Measurements from ENCODE around the gene RUSC2.

The RUSC2 gene

GRCh38 chr9:35453786-35454185 is 36.1 kb upstream of the RUSC2 start:
- TF ChIP-seq TAF1 (IDR thresholded peaks at IDR 0.05; ENCODE audit: borderline replicate concordance, insufficient read depth, low read length): no peak
- TF ChIP-seq POLR2AphosphoS5 (IDR thresholded peaks at IDR 0.05; ENCODE audit: low read depth, low read length): no peak
- no peak for TF ChIP-seq REST (IDR thresholded peaks at IDR 0.05; ENCODE audit: insufficient read depth in 1 of 2, low read depth in 2 of 2, low read length in 2 of 2)
- no peak for TF ChIP-seq FOXP2 (optimal IDR thresholded peaks at IDR 0.05; ENCODE audit: borderline replicate concordance, extremely low read depth, extremely low read length, insufficient read depth)
- no peak for TF ChIP-seq SIN3A (IDR thresholded peaks at IDR 0.05; ENCODE audit: borderline replicate concordance, insufficient read depth, low read length)

DNA sequence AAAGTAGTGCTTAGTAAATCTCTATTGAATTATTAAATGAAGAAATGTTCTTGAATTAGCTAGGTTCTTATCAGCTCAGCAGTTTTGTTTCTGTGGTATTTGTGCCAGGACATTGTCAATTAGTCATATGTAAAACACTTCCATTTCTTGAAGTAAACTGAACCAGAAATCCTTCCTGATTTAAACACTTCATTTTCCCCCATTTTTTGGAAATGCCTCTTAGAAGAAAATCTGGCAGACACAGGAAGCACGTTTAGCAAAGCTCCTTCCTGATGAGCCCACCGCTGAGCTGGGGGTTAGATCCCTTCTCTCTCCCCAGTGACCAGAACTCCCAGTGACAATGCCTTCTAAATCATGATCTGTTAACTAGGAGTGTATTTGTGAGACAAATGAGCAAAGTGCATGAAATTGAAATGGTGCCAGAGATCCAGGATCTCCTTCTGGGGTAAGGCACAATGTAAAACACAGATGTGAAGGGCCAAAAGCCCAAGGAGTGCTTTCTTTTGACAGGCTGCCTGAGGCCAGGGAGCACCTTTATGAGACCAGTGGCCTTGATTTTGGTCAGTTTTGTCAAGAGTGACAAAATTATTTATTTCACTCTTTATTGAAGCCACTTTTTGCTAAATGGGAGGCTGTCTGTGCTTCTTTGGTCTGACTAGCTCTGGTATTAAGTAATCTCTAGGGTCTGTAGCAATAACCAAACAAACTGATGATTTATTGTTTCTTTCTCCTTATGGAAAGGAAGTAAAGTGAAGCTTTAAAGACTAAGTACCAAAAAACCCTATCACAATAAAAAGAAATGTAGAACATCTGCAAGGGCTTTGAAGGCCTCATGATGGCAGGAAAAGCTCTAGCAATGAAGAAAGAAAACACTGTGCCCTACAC is 25.5 kb upstream of the RUSC2 start:
- TF ChIP-seq REST (IDR thresholded peaks at IDR 0.05; ENCODE audit: insufficient read depth in 1 of 2, low read depth in 2 of 2, low read length in 2 of 2): no peak
- no peak for TF ChIP-seq SIN3A (IDR thresholded peaks at IDR 0.05; ENCODE audit: borderline replicate concordance, insufficient read depth, low read length)
- no peak for TF ChIP-seq FOXP2 (optimal IDR thresholded peaks at IDR 0.05; ENCODE audit: borderline replicate concordance, extremely low read depth, extremely low read length, insufficient read depth)
- TF ChIP-seq TAF1 (IDR thresholded peaks at IDR 0.05; ENCODE audit: borderline replicate concordance, insufficient read depth, low read length): no peak
- TF ChIP-seq POLR2AphosphoS5 (IDR thresholded peaks at IDR 0.05; ENCODE audit: low read depth, low read length): no peak

- TF ChIP-seq REST (IDR thresholded peaks at IDR 0.05; ENCODE audit: insufficient read depth in 1 of 2, low read depth in 2 of 2, low read length in 2 of 2): no peak
- no peak for TF ChIP-seq FOXP2 (optimal IDR thresholded peaks at IDR 0.05; ENCODE audit: borderline replicate concordance, extremely low read depth, extremely low read length, insufficient read depth)
- no peak for TF ChIP-seq TAF1 (IDR thresholded peaks at IDR 0.05; ENCODE audit: borderline replicate concordance, insufficient read depth, low read length)
- no peak for TF ChIP-seq POLR2AphosphoS5 (IDR thresholded peaks at IDR 0.05; ENCODE audit: low read depth, low read length)
- TF ChIP-seq SIN3A (IDR thresholded peaks at IDR 0.05; ENCODE audit: borderline replicate concordance, insufficient read depth, low read length): no peak
Observed at GRCh38 chr9:35470340-35470739, 19.6 kb upstream of the RUSC2 start.

DNA sequence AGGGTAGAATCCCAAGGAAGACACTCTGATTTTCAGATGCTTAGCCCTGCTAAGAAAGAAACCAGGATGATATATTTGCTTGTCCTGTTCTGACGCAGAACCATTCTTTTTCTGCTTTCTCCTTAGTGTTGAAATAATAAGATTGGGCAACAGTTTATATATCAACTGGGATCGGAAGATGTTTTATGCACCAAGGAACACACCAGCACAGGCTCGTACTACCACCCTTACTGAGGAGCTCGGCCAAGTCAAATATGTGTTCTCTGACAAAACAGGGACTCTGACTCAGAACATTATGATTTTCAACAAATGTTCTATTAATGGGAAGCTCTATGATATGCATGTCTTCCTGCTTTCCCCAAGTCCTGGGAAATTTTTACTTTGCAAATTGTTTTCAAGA is 19.0 kb upstream of the RUSC2 start:
- TF ChIP-seq TAF1 (IDR thresholded peaks at IDR 0.05; ENCODE audit: borderline replicate concordance, insufficient read depth, low read length) (no peak), SIN3A (IDR thresholded peaks at IDR 0.05; ENCODE audit: borderline replicate concordance, insufficient read depth, low read length) (no peak), POLR2AphosphoS5 (IDR thresholded peaks at IDR 0.05; ENCODE audit: low read depth, low read length) (no peak), FOXP2 (optimal IDR thresholded peaks at IDR 0.05; ENCODE audit: borderline replicate concordance, extremely low read depth, extremely low read length, insufficient read depth) (no peak), REST (IDR thresholded peaks at IDR 0.05; ENCODE audit: insufficient read depth in 1 of 2, low read depth in 2 of 2, low read length in 2 of 2) (no peak)
